GM08714 (cell line): ENCODE measurements around the gene DCLK3.

Source experiments
- H3K4me3 ChIP-seq: fragments of 200-500 bp; sonication (Bioruptor generic); 2 replicates; pipeline ENCODE4 v1.5.1; 2014; ENCODE audit warnings: mild to moderate bottlenecking, low read length, inconsistent platforms
- ZNF274 ChIP-seq: IDR thresholded peaks from 2 replicates; pipeline ENCODE4 v1.6.1; 2012; ENCODE audit warnings: mild to moderate bottlenecking, low read depth, low read length

Gene DCLK3, protein sequence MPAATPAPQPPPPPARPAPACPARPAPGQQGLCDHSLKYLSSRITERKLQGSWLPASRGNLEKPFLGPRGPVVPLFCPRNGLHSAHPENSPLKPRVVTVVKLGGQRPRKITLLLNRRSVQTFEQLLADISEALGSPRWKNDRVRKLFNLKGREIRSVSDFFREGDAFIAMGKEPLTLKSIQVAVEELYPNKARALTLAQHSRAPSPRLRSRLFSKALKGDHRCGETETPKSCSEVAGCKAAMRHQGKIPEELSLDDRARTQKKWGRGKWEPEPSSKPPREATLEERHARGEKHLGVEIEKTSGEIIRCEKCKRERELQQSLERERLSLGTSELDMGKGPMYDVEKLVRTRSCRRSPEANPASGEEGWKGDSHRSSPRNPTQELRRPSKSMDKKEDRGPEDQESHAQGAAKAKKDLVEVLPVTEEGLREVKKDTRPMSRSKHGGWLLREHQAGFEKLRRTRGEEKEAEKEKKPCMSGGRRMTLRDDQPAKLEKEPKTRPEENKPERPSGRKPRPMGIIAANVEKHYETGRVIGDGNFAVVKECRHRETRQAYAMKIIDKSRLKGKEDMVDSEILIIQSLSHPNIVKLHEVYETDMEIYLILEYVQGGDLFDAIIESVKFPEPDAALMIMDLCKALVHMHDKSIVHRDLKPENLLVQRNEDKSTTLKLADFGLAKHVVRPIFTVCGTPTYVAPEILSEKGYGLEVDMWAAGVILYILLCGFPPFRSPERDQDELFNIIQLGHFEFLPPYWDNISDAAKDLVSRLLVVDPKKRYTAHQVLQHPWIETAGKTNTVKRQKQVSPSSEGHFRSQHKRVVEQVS

DNA sequence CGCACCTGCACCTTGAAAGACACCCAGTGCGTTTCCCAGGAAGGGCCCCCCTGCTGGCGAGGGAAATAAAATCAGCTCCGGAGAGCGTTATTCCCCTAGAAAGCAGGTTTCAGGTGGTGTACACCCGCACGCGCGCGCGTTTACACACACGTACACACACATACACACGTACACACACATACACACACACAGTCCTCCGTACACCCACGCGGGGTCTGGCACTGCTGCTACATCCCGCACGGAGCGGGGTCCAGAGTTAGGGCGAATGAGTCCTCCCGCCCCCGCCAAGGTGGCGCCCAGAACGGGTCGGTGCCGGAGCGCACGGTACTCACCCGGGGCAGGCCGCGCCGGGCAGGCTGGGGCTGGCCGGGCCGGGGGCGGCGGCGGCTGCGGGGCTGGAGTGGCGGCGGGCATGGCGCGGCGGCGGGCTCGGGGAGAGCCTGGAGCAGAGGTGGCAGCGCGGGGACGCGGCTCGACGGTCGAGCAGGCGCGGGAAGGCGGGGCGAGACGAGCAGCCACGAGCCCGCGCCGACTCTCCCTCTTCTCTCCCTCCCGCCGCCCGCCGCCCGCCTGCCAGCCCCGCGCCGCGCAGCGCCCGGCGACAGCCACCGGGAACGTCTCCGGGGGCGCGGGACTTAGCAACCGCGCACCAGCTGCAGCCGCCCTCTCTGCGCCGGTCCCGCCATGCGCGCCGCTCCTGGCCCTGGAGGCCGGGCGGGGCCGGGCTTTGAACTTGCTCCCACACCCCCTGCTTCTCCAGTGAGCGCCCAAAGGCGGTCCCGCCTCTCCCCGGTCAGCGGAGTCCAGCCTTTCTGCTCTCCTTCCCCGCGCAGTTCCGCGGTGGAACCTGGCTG, at the start of gene DCLK3:
DCLK3 (minus strand) TSS at position 704 of the 854 bp plus-strand sequence; CDS start at position 414, 290 bp downstream.
- no peak for TF ChIP-seq ZNF274
- no peak within 1 kb of the TSS for H3K4me3 ChIP-seq

DNA sequence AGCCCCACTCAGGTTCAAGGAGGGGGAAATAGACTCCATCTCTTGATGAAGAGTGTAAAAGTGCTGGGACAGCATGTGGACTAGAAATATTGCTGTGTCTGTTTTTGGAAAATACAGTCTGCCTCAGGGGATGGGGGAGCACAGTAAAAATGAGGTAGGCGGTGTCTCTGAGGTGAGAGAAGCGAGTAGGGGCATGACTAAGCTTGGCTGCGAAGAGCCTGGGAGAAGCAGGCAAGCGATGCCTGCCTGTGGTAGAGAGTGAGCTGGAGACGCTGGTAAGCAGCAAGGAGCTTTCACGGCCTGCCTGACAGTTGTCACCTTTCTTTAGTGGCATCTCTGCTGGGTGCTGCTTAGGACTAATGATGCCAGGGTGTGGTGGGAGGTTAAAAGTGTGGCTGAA, 49.0 kb upstream of the DCLK3 start:
- no peak overlapping the region for H3K4me3 ChIP-seq
- TF ChIP-seq ZNF274: no peak

DNA sequence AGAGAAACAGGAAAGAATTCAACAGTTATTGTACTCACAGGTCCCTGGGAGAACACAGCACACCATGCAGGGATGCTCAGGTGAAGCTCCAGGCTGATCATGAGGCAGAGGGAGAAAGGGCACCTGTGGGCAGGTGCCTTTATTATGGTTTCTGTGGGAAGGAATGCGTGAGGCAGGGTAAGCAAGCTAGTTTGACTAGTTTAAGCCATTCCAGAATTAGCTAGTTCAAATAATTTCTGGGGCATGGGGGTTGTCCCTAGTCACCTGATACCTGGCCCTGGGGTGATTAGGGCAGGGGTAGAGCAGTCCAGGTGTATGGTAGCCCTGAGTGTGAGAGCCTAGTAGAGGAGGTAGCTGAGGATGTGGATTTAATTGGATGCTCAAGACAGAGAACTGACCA, 47.9 kb upstream of the DCLK3 start:
- TF ChIP-seq ZNF274: no peak
- no peak overlapping the region for H3K4me3 ChIP-seq

DNA sequence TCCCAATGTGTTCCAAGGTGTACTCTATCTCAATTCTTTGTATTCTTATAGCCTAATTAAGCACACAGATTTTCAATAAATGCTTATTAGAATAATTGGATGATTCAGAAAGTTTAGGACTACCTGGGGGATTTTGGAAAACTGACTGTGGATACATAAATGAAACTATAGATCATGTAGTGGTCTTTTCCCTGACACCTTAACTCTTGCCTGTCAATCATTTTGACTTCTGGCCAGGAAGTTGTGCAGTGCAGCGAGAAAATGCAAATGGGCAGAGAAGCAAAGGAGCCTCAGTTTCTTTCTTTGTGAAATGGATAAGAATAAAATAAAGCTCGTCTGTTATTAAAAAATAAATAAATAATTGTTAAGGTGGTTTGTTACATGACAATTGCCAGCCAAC, 47.4 kb upstream of the DCLK3 start:
- TF ChIP-seq ZNF274: no peak
- no peak overlapping the region for H3K4me3 ChIP-seq

DNA sequence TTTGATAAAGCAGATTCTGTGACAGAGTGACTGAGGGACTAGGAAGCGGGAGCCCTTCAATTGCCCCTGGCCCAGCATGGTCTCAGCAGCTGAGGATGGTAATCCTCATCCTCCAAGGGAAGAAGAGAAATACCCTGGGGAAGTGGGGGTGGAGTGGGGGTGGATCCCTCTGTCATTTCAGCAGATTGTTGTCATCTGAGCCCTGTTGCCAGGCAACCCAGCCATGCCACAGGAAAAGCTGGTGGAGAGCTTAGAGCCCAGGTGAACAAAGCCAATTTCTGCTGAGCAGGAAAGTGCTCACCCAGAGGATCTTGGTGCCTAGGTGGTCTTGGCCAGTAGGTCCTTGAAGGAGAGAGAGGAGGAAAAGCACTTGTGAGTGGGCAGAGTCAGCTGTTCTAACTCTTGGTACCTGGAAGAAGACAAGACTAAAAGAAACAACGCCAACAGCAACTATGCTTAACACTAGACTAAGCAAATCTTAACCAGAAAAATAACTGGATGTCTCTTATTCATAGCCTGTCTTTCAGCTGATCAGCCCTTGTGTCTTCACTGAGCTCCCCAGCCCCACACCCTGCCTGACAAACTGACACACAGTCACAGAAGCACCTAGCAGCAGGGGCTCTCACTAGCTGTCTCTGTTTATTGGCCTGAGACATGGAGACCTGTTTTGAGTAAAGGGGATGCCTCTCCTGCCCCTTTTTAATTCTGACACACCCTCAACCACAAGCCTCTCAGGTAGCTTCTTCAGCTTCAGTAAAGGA, 40.1 kb upstream of the DCLK3 start:
- no peak for TF ChIP-seq ZNF274
- no peak overlapping the region for H3K4me3 ChIP-seq

DNA sequence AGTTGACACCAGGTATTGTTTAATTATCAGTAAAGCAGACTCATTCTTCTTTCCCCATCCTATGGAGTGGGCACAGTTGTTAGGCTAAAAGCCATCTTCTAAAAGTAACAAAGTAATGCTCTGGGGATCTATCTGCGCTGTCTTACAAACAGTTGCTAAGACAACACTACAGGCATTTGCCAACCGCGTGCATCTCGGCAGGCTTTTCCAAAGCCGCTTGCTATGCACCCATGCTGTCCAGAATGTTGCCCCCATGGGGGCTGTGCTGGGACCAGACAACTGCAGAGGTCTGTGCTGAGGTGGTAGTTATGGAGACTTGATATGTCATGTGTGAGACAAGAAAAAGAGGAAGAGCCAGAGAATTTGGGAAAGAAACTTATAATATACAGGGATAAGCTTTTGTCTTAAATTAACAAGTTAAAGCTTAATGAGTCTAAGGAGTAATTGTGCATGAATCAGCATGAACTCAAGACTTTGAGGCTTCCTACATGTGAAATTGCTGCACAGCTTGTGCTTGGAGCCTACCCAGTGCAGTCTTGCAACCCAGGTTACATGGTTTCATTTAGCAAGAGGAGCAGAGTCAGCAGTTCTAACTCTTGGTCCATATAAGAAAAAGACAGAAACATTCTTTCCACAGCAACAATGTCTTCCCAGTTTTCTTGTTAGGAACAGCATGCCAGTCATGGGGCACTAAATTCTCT, 38.9 kb upstream of the DCLK3 start:
- H3K4me3 ChIP-seq: no peak overlapping the region
- no peak for TF ChIP-seq ZNF274

DNA sequence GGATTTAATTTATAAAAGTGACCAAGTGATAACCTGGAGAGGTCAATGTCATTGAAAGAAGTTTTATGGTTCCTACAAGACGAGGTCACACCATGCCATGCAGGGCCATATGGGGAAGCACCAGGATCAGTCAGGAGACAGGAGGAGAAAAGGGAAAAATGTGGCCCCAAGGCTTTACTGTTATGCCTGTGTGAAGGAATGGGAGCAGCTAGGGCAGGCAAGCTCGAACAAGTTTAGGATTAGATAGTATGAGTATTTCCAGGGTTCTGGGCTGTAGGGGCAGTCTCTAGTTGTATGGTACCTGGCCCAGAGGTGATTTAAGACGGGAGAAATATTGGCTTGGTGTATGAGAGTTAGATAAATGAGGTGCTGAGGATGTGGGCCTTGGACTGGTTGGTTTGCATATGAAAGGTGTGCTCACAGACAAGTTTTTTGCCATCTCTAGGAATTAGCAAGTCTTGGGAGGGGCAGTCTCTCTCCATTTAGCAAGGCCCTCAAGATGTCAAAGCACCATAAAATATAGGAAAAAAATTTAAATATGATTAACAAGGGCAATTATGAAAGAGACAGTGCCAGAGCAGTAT, 36.3 kb upstream of the DCLK3 start:
- no peak overlapping the region for H3K4me3 ChIP-seq
- no peak for TF ChIP-seq ZNF274

DNA sequence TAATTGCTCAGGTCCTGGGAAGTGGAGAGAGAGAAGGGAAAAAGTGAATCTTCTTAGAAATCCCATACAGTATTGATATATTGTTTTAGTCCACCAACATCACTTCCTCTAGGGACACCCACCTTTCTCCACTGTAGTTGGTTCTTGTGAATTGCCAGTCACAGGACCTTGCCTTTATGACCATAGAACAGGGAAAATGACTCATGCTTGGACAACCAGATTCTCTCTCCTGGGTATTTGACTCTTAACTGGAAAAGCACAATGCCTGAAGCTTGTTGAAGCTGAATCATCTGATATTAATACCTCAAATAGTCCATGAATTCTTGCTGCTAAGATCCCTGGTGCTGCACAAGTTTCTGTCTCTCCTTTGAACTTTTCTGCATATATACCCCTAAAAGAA, 32.5 kb upstream of the DCLK3 start:
- H3K4me3 ChIP-seq: no peak overlapping the region
- no peak for TF ChIP-seq ZNF274

DNA sequence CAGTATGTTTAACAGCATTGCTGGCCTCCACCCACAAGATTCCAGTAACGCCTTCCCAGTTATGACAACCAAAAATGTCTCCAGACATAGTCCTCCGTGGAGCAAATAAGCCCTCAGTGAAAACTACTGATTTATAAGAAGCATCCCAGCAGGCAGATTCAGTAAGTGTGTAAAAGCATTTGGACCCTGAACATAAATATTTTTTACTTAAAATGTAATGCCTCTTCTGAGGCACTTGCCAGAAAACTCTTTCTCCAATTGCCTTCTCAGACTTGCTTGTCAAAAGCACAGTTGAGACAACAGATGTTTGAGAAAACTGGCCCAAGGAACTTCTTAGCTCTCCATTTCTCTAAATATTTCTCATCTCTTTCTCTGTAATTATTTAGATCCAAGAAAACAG, 31.8 kb upstream of the DCLK3 start:
- no peak for TF ChIP-seq ZNF274
- no peak overlapping the region for H3K4me3 ChIP-seq

DNA sequence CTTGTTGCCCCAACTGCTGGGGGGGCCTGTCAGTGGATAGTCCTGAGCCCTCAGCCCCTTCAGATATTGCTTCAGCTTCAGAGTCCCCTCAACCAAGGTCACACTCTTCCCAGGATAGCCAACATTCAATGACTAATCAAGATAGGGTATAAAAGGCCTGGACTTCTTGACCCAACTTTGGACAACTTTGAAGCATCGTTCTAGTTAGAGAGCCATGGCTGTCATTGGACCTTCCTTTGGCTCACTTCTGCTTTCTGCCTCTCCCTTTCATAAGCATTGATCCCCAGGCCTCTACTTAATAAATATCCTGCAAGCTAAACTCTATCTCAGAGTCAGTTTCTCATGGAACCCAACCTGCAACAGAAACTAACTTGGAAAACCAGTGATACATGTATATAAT, 31.3 kb upstream of the DCLK3 start:
- no peak overlapping the region for H3K4me3 ChIP-seq
- no peak for TF ChIP-seq ZNF274

DNA sequence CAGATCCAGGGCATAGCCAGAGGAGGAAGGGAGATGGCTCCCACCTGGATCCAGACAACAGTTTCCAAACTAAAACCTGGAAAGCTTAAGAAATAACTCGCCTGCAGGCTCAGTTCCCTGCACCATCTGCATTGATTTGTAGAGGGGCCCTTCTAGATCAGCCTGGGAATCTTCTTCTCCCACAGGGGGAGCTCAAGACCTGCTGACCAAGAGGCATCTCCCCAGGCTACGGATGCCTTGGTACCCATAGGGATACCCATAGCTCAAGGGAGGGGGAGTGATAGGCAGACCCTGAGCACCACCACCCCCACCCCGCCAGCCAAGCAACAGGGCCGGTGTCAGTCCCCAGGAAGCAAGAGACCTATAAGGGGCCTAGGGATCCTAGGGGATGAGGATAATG, 28.0 kb upstream of the DCLK3 start:
- H3K4me3 ChIP-seq: no peak overlapping the region
- TF ChIP-seq ZNF274: no peak

DNA sequence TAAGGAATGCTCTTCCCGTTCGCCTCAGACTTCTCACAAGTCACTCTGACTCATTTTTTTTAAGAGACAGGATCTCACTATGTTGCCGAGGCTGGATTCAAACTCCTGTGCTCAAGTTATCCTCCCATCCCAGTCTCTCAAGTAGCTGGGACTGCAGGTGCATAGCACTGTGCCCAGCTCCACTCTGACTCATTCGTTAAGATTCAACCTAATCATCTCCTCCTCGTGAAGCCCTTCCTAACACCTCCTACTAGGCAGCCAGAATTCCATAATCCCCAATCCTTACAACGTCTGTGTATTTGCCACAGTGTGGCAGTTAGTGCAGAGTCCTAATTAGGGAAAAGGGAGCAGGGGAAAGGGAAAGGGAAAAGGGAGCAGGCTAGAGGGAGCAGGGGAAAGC, 26.4 kb upstream of the DCLK3 start:
- no peak overlapping the region for H3K4me3 ChIP-seq
- no peak for TF ChIP-seq ZNF274
